Activated T-cell treated with anti-CD3 and anti-CD28 coated beads, Interleukin-2, amount 50 U/mL, for 24 hours (primary cell): ENCODE results near the gene SLC26A1.
"Not testable (repeated sequence)": the region's sequence is repeated elsewhere in the genome, so short reads cannot be mapped to it uniquely, and the experiment has no call there.

Source experiments
- DNase-seq: peaks from one replicate; pipeline ENCODE4 v3.0.0-alpha.2; 2020
- H3K27ac Mint-ChIP-seq: 2 replicates; pipeline ENCODE4 v1.8.0; 2020; ENCODE audit warnings: mild to moderate bottlenecking, mixed read lengths
- H3K27me3 Mint-ChIP-seq: 2 replicates; pipeline ENCODE4 v1.8.0; 2020; ENCODE audit warnings: mixed read lengths
- H3K36me3 Mint-ChIP-seq: 2 replicates; pipeline ENCODE4 v1.8.0; 2020; ENCODE audit warnings: low read depth, mixed read lengths
- H3K4me1 Mint-ChIP-seq: 2 replicates; pipeline ENCODE4 v1.8.0; 2020; ENCODE audit warnings: low read depth, mixed read lengths
- H3K4me3 Mint-ChIP-seq: 2 replicates; pipeline ENCODE4 v1.8.0; 2020; ENCODE audit warnings: mild to moderate bottlenecking, moderate library complexity, mixed read lengths
- H3K9me3 Mint-ChIP-seq: 2 replicates; pipeline ENCODE4 v1.8.0; 2020; ENCODE audit warnings: mixed read lengths

The SLC26A1 gene

GRCh38 chr4:947491-947971 lies 45.7 kb downstream of the SLC26A1 start:
- Mint-ChIP-seq H3K9me3 (no peaks in the 10 kb centered on the region), H3K4me1 (no peaks in the 10 kb centered on the region), H3K27me3 (no peaks in the 10 kb centered on the region), H3K4me3 (no peak overlapping the region), H3K27ac (no peak overlapping the region), H3K36me3 (peaks cover 9% of the 10 kb centered on the region)
- peak; percentile 16 for DNase-seq

- H3K27ac Mint-ChIP-seq, result no peak overlapping the region
- no peaks in the 10 kb centered on the region for H3K9me3 Mint-ChIP-seq
Measured at GRCh38 chr4:946517-947471, 46.4 kb downstream of the SLC26A1 start.

GRCh38 chr4:946103-946450 lies 47.1 kb downstream of the SLC26A1 start:
- H3K27me3 Mint-ChIP-seq, result no peaks in the 10 kb centered on the region
- H3K9me3 Mint-ChIP-seq, result no peaks in the 10 kb centered on the region
- peaks cover 5% of the 10 kb centered on the region for H3K36me3 Mint-ChIP-seq
- H3K4me1 Mint-ChIP-seq, result no peaks in the 10 kb centered on the region
- H3K27ac Mint-ChIP-seq, result no peak overlapping the region
- DNase-seq, result no peak
- no peak overlapping the region for H3K4me3 Mint-ChIP-seq

More at GRCh38 chr4:946517-947471, 46.4 kb downstream of the SLC26A1 start:
- Mint-ChIP-seq H3K27me3 (no peaks in the 10 kb centered on the region), H3K36me3 (peaks cover 5% of the 10 kb centered on the region), H3K4me3 (no peak overlapping the region), H3K4me1 (no peaks in the 10 kb centered on the region)
- peak; percentile 16 for DNase-seq

GRCh38 chr4:945274-946102 lies 47.7 kb downstream of the SLC26A1 start:
- Mint-ChIP-seq H3K9me3 (no peaks in the 10 kb centered on the region), H3K4me1 (no peaks in the 10 kb centered on the region), H3K27ac (no peak overlapping the region), H3K4me3 (no peak overlapping the region), H3K27me3 (no peaks in the 10 kb centered on the region), H3K36me3 (peaks cover 5% of the 10 kb centered on the region)
- peak; percentile 14 for DNase-seq

- not testable (repeated sequence) for DNase-seq, H3K27me3 Mint-ChIP-seq, H3K4me1 Mint-ChIP-seq, H3K9me3 Mint-ChIP-seq, H3K4me3 Mint-ChIP-seq, H3K36me3 Mint-ChIP-seq, H3K27ac Mint-ChIP-seq
Measured at GRCh38 chr4:939508-939907, 53.7 kb downstream of the SLC26A1 start.
